Pons (tissue), 1 donor: ENCODE data around the gene RPL19.

Experiments used
- DNase-seq: peaks from one replicate; pipeline ENCODE4 v3.0.0-alpha.2; 2016; ENCODE audit warnings: low spot score

RPL19 gene

DNA sequence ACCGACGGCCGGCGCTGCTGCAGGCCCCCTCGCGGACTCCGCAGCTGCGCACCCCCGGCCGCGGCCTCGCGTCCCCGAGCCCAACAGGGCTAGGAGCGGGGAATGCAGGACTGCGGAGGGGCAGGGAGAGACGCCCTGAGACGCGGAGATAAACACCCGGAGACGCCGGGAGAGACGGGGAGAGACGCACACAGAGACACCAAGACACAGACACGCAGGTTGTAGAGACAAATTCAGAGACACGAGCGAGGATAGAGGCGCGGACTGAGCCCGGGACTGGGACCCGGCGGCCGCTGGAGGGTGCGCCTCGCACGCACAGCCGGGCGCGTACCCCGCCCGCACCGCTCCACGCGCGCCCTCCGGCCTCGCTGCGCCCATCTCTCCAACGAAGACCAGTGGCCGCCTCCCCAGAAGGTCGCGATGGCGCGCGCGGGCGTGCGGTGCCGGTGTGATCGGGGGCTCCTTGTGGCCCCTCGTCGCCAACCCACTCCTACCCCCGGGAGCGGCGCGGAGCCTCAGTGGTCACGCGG lies 24.8 kb downstream of the RPL19 start:
- DNase-seq: no peak

DNA sequence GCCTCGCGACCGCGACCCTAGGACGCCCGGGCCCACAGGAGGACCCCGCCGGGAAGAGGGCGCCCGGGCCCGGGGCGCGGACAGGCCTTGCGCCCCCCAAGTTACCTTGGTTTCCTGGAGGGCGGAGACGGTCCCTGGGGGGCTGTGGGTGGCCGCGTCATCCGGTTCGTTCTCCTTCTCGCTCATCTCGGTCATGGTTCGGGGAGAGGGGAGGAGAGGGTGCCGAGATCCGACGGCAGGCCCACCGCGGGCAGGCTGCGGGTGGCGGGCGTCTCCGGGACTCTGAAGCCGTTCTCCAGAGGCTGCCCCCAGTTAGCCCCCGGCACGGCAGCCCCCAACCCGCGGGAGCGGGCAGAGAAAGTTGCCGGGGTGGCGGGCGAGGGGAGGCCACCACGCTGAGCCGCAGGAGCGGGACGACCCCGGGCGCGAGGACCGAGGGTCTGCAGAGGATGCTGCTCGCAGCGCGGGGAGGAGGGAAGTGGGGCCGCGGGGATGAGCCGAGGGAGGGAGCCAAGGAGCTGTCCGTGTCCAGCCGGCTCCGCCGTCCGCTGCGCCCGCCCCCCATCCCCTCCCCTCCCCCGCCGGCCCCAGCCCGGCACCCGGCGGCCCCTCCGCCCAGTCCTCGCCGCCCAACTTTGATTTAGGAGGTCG lies 25.4 kb downstream of the RPL19 start, which contains the start of gene STAC2:
TSS of gene STAC2 (minus strand) at position 638 of the 651 bp plus-strand sequence. CDS start at position 195, 443 bp downstream.
- no peak for DNase-seq

DNA sequence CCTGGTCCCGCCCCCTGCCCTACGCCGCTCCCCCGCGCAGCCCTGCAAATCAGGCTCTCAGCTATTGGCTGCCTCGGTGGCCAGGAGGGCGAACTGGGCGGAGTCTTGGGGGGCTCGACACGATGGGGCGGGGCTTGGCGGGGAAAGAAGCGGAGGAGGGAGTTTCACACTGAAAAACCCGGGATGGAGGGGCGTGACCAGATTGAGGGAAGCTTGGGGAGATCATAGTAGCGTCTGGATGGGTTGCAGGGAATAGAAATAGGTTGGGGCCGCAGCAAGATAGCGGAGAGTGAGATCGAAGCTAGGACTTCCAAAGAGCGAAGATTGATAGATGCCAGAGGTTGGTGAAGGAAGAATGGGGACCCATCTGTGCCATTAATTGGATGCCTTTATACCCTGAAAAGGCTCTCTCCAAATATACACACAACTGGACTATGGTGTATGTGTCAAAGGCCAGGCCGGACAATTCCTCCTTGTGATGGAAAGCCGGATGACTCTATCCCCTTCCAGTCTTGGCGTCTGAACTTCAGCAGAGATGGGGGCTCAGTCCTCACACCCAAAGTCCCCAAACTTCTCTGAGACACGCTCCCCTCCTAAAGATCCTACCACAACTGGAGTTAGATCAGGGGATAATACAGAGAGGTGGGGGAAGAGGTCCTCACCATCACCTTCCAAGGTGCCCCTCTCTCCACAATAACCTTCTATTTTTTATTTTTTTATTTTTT lies 26.0 kb downstream of the RPL19 start:
- DNase-seq: no peak

DNA sequence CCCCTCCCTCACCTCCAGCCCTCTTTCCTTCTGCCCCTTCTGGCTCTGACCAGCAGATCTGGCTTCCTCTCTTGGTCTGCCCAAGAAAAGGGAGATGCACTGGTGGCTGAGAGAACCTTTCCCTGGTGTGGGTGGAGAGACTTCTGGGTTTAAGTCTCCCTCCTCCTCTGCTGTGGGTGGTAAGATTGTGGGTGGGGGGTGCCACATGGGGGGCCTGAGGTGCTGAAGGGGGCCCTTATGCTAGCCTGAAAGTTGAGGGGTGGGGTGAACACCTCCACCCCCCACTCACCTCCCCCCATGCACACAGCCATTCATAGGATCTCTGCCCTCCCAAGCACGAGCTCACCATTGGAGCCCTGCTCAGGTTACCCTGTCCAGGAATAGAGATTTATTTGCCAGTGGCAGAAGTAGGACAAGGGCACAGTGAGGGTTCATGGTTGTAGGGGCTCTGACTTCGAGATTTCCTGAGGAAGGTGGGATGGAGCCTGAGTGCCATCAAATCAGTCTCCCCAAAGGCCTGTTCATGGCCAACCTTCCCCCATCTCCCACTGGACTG lies 27.4 kb downstream of the RPL19 start:
- no peak for DNase-seq

DNA sequence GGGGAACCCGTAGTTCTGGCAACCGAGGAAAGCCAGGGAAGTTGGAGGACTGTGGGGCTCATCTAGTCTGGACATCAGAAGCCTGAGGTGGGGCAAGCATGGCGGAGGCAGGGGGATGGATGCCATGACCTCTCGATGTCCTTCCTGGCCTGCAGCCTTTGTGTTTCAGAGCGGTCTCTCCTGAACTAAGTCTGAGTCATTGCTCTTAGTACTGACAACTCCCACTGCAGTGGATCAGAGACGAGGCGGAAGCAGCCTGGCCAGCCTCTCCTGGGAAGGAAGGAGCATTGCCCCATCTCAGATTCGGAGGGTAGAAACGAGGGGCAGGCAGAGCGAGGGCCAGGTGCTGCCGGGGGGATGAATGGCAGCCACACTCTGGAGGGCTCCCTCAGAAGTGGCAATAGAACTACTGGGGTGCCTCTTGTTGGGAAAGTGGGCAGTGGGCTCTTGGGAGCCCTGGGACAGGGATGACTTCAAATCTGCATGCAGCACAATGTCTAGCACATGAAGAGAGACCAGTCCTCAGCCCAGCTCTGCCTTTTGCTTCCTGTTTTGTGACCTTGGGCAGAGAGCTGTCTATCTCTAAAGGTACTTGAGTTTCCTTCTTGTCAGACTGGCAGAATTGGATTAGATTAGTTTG lies 29.3 kb downstream of the RPL19 start:
- no peak for DNase-seq

DNA sequence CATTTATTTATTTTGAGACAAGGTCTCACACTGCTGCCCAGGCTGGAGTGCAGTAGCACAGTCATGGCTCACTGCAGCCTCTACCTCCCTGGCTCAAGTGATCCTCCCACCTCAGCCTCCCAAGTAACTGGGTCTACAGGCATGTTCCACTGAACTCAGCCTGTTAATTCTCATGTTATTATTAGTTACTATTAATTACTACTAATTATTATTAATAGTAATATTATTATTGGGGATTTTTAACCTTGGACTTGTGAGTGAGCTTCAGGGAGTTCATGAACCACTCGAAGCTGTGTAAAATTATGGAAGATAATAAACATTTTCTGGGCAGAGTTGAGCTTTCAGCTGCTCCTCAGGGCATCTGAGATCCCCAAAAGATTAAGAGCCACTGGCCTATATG lies 30.3 kb downstream of the RPL19 start:
- DNase-seq: no peak

DNA sequence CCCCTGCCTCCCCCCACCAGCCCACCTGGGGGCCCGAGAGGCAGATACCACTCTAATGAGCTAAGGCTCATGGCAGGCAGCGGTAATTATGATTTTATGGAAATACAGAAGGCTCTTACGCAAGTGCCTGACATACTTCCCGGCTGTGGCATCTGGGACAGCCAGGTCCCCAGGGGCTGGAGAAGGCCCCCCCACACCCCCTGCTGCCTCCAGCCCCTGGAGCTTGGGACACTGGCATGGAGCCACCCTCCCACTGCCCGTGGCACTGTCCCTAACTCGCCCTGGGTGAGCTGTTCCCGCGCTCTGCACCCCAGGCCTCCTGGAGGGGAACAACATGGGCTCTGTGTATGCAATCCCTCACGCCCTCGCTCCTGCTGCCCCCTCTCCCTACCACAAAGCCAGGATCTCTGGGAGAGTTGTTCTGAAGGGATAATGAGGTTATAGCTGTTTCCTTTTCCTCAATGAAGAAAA lies 31.0 kb downstream of the RPL19 start:
- no peak for DNase-seq

DNA sequence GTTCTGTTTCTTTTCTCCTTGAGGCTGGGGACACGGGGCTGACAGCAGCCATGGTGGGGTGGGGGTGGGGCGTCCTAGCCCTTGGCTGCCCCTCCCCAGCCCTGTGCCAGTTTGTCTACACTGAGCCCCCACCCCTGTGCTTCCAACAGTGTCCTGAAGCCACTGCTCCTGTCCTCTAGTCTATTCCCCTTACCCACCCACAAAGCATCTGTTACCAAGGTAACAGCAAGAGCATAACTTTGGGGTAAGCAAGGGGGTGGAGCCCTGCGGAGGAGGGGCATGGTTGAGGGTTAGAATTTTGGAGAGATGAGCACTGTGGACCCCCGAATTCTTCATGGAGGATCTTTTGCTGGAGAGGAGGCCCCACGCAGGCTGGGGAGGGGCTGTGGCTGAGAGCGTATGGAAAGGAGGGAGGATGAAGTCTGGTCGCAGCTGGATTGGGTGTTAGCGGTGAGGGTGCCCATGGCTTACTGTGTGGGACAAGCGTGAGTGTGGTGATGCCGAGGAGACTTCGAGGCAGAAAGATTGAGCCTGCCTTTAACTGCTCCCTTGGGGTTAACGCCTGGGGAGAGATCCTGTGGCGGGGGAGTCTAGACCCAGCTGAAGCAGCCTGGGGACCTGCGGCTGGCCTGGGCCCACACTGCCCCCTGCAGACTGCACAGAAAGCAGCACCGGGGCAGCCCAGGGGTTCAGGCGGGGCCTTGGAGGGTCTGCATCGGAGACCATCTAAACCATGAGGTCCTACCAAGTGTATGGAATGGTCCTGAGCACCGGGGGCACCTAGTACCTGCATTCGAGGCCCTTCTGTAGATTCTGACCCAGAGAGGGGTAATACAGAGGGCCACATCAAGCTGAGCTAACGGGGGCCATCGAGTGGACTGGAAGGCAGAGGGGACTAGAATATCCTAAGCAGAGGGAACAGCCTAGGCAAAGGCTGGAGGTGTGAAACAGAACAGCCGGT lies 31.8 kb downstream of the RPL19 start:
- no peak for DNase-seq

DNA sequence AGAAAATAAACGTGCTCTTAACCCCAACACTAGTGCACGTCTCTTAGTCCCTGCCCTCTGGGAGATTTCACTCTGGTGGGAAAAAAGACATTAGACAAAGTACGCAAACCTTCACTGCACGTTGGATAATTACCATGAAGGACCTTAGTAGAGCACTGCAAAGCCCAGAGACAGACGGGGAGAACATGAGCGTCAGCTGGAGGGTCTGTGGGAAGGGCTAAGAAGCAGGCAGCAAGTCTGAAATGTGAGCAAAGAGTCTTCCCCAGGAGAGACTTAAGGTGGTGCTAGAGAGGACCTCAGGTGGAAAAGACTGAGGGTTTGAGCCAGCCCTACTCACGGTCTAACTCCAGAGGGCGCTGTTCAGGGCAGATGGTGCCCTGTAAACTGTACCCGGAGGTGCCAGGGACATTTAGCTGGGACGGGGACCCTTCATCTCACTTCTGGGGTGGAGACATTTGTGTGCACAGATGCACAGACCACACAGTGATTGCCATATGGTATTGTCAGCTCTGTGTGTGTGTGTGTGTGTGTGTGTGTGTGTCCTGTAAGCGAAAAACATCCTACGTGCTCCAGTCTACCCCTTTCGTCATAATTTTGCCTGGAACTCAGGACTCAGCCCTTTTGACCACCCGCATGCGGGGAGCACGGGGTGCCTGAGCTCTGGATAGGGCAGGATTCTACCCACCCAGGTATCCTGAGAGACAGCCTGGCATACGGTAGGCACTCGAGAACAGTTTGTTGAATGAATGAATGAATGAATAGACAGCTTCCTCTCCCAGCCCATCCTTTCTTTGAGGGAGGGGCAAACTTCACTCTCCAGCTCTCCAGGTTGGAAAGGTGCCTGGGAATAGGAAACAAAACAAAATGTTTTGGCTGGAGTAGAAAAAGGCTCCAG lies 35.7 kb downstream of the RPL19 start:
- no peak for DNase-seq

DNA sequence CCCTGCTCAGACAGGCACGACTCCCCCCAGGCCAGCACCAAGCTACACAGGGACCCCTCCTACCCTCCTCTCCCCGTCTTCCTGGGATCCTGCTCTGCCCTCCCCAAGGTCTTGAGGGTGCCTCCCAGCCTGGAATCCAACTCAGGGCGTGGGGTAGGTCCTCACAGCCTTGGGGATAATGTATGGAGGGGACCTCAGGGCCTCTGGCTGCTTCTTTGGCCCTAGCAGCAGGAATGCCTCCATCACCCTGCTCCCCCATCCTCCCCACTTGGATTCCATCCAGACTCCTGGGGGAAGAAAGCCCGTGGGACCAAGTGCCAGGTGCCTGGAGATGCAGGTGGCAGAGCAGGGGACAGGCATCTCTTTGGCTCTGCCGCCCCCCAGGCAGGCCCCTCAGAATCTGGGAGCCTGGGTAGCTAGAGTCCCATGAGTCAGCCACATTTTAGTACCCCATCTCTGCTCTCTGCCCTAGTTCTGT lies 36.4 kb downstream of the RPL19 start:
- no peak for DNase-seq

DNA sequence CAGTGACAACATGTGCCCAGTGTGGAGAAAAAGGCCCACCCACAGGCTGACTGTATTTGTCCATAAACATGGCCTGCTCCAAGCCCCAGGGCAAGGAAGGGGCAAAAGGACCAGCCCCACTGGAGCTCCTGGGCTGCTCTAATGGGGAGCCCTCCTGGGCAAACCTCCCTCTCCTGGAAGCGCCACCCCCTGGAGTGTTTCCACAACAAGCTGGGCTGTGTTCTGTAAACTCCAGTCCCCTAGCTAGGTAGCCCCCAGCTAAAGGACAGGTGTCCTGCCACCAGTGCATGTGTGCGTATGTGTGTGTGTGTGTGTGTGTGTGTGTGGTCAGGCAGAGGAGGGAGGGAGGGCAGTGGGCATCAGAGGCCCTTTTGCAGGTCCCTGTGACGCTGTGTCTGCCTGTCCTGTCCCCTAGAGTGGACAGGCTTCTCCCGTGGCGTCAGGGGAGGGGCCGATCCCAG lies 36.9 kb downstream of the RPL19 start:
- no peak for DNase-seq

DNA sequence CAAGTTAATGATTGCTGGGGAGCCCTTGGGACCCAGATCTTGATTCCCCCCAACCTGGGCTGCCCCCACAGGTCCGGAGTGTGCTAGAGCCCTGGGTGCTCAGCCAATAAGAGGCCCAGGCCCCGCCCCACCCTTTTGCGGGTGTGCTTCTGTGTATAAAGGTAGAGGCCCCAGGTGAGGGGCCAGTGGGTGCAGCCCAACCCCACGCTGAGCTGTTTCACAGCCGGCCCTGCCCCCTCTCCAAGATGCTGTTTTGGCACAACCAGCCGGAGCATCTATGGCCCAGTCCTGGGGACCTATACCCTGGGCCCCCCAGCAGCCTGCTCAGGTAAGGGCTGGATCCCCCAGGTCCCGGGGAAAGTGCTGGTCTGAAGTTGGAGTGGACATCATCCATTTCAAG lies 37.5 kb downstream of the RPL19 start:
- DNase-seq: no peak

DNA sequence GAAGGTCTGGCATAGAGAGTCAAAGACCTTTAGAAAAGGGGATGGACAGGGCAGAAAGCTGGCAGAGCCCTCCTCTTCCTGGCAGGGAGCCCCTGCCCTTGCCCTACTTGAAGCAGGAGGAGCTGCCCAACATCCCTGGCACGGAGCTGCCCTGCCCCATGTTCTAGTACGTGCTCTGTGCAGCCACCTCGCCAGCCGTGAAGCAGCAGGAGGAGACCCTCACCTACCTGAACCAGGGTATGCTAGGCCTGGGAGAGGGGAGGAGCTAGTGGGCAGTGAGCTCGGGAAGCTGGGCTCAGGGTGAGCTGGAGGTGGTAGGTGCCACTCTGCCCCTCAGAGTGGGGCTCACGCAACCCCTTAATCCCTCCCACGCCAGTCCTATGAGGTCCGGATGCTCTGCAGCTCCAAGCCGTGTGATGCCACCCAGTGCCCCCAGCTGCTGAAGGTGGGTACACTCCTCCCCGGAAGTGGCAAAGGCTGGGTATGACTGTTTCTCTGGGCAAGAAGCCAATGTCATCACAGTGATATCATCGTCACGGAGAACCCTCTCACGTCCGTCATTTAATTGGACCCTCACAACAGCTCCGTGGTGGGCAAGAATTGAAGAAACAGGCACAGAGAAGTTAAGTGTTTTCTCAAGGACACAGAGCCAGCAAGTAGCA lies 38.4 kb downstream of the RPL19 start:
- DNase-seq: no peak

DNA sequence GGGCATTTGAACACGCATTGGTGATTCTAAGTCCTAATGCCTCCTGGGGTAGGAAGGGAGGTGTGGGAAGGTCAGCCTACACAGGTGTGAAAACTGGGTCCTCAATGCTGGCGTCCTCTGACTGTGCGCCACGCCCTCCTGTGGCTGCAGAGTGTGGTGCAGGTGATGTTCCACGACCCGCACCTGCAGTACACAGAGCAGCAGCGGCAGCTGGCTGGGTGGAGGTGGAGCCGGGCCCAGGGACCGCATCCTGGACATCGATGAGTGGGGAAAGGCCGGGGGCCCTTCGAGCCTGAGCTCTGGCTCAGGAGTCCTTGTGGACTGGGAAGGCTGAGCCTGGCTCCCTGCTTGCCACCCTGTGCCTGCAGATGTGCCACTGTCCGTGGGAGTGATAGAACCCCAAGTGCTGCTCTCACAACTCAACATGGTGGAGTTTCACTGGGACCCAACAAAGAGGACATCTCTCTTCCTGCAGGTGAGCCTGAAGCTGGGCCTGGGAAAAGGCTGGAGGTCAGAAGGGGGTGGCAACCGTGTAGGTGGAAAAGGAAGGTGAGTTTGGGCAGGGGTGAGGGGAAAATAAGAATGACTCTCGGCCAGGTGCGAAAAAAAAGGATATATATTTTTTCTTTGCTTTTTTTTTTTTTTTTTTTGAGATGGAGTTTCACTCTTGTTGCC lies 39.7 kb downstream of the RPL19 start:
- DNase-seq: no peak

DNA sequence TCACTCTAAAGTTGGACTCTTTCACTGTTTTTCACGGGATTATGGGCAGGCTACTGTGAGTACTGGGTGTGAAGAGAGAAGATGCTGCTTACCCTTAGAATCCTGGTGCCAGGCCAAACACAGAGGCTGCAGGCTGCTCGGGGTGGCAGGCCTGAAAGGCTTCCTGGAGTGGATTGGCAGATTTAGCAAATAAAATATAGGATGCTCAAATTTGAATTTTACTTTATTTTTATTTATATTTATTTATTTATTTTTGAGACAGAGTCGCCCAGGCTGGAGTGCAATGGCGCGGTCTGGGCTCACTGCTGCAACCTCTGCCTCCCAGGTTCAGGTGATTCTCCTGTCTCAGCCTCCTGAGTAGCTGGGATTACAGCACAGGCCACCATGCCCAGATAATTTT lies 40.5 kb downstream of the RPL19 start:
- no peak for DNase-seq

DNA sequence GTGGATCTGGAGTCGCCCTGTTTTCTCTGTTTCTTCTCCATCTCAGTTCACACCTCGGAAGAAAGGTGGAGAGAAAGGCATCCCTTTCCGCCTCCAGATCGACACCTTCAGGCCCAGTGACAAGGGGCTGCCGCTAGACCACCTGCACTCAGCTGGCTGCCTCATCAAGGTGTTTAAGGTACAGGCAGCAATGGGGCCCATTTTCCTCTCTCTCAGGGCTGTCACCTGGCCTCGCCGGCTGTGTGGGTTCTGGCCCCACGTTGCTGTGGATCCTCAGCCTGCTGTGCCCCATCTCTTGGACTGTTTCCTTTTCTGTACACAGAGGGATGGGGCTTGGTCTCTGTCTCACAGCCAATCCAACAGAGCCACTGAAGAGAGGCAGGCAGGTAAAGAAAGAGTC lies 43.1 kb downstream of the RPL19 start:
- no peak for DNase-seq

DNA sequence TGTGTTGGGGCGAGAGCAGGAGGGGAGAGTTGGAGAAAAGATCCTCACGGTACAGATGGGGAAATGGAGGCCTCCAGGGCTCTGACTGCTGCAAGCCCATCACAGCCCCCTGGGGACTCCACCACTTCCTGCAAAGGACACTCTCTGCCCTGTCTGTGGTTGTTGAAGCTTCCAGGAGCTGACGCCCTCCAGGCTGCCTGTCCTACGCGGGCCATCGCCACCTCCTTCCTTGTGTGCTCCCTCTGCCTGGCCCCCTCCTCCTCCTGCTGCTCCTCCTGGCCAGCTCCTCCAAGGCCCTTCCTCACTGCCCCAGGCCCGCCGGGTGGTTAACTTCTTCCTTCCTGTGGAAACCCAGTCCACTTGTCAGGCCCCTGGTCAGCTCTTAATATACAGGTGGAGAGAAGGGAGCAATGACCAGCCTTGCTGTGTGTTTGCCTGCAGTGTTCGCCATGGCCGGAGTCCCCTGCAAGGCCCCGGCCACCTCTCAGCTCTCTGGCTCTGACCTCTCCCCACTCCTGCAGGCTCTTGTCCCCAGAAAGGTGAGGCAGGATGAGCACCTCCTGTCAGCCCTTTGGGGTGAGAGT lies 44.0 kb downstream of the RPL19 start:
- DNase-seq: no peak
